ENCODE measurements around the gene KCTD17. TPM values are rescaled to one million over a fixed set of nuclear protein-coding genes. Genes with fewer than 3 reads are reported as not detected.

KCTD17 gene
- total RNA-seq, 4 donors from 2014 or later, result 1.8 to 3.3 (median 2.6) TPM

GRCh38 chr22:37043828-37044538 lies 7.6 kb upstream of the KCTD17 start:
- intact Hi-C loops (cut with DNase I; ENCODE audit: low total_unique reads) (loop anchor here (1.0 kb wide), 1 partner anchor 262 kb away; no protein-coding TSS in a partner anchor), in situ Hi-C loops (cut with MboI; ENCODE audit: low sequenced_read_pairs in 4 of 4) (no loop called here)
- H3K27ac ChIP-seq, result no peak overlapping the region
- ATAC-seq (peak in 1 of 2 donors; percentile 70), DNase-seq (peak in 1 of 2 donors; percentile 51)
- H3K4me3 ChIP-seq, result no peak overlapping the region
- H3K4me1 ChIP-seq, result no peaks in the 10 kb centered on the region
- no peaks in the 10 kb centered on the region for H3K36me3 ChIP-seq
- TF ChIP-seq CTCF (IDR thresholded peaks at IDR 0.05 in 4 of 5, conservative IDR thresholded peaks at IDR 0.05 in 1 of 5) (peak in 4 of 5 experiments; percentile 43 to 62 (median 50)), POLR2A (IDR thresholded peaks at IDR 0.05) (no peak)
- H3K9me3 ChIP-seq, result no peaks in the 10 kb centered on the region
- peaks cover 0 to 11% (median 0%) of the 10 kb centered on the region in 3 donors for H3K27me3 ChIP-seq

GRCh38 chr22:37044634-37045625 lies 6.6 kb upstream of the KCTD17 start:
- Histone ChIP-seq H3K9me3 (no peaks in the 10 kb centered on the region), H3K27ac (no peak overlapping the region), H3K36me3 (no peaks in the 10 kb centered on the region), H3K4me1 (no peaks in the 10 kb centered on the region), H3K4me3 (no peak overlapping the region), H3K27me3 (peaks cover 0 to 10% (median 0%) of the 10 kb centered on the region in 3 donors)
- intact Hi-C loops (cut with DNase I; ENCODE audit: low total_unique reads), result loop anchor here (1.0 kb wide), 1 partner anchor 263 kb away; no protein-coding TSS in a partner anchor
- ATAC-seq (no peak), DNase-seq (no peak)
- TF ChIP-seq POLR2A (IDR thresholded peaks at IDR 0.05) (no peak), CTCF (IDR thresholded peaks at IDR 0.05 in 4 of 5, conservative IDR thresholded peaks at IDR 0.05 in 1 of 5) (no peak)
- in situ Hi-C loops (cut with MboI; ENCODE audit: low sequenced_read_pairs in 4 of 4), result no loop called here

- ATAC-seq, result no peak
Observed at GRCh38 chr22:37045958-37046357, 5.6 kb upstream of the KCTD17 start.

GRCh38 chr22:37046589-37046988 lies 5.0 kb upstream of the KCTD17 start:
- in situ Hi-C loops (cut with MboI; ENCODE audit: low sequenced_read_pairs in 4 of 4), result no loop called here
- no peaks in the 10 kb centered on the region for H3K4me1 ChIP-seq
- H3K4me3 ChIP-seq, result no peak overlapping the region
- no peak overlapping the region for H3K27ac ChIP-seq
- ATAC-seq (no peak), DNase-seq (no peak)
- TF ChIP-seq POLR2A (IDR thresholded peaks at IDR 0.05) (no peak), CTCF (IDR thresholded peaks at IDR 0.05 in 4 of 5, conservative IDR thresholded peaks at IDR 0.05 in 1 of 5) (no peak)
- H3K27me3 ChIP-seq, result peaks cover 0 to 12% (median 8%) of the 10 kb centered on the region in 3 donors
- intact Hi-C loops (cut with DNase I; ENCODE audit: low total_unique reads), result no loop called here
- H3K9me3 ChIP-seq, result no peaks in the 10 kb centered on the region
- H3K36me3 ChIP-seq, result no peaks in the 10 kb centered on the region

More at GRCh38 chr22:37045958-37046357, 5.6 kb upstream of the KCTD17 start:
- no peak for DNase-seq
- Histone ChIP-seq H3K27me3 (peaks cover 0 to 13% (median 6%) of the 10 kb centered on the region in 3 donors), H3K9me3 (no peaks in the 10 kb centered on the region), H3K27ac (no peak overlapping the region), H3K4me1 (no peaks in the 10 kb centered on the region), H3K36me3 (no peaks in the 10 kb centered on the region), H3K4me3 (no peak overlapping the region)
- in situ Hi-C loops (cut with MboI; ENCODE audit: low sequenced_read_pairs in 4 of 4) (no loop called here), intact Hi-C loops (cut with DNase I; ENCODE audit: low total_unique reads) (no loop called here)
- TF ChIP-seq POLR2A (IDR thresholded peaks at IDR 0.05) (no peak), CTCF (IDR thresholded peaks at IDR 0.05 in 4 of 5, conservative IDR thresholded peaks at IDR 0.05 in 1 of 5) (no peak)
